Endothelial cell of umbilical vein (primary cell): ENCODE results near the gene ELMO2. TPM values are rescaled to one million over a fixed set of nuclear protein-coding genes. Genes with fewer than 3 reads are reported as not detected.
A peak's percentile ranks its signal among the peaks of the same experiment; 100 is the strongest.

Experiments used
- BruUV-seq: library from RNA; stranded (reverse); fragments of 400-500 nt; replicated peaks from 2 replicates; lab custom pipeline; 2021; lab: Mats Ljungman, UMichigan
- CTCF ChIA-PET: fragments of 300-600, 350-600 bp; sonication (Branson Sonifier 250); formaldehyde crosslinking; loops from one replicate; lab custom pipeline; 2021; ENCODE audit warnings: antibody characterized with exemption, inconsistent platforms; lab: Charles Lee
- POLR2A ChIA-PET: fragments of 300-600, 350-600 bp; sonication (Branson Sonifier 250); formaldehyde crosslinking; loops from one replicate; lab custom pipeline; 2021; ENCODE audit warnings: antibody characterized with exemption, inconsistent platforms; lab: Charles Lee
- DNase-seq: peaks from one replicate; pipeline ENCODE4 v3.0.0-alpha.2; 2011; ENCODE audit warnings: low read depth, low spot score
- FAIRE-seq: peaks from 2 replicates; lab custom pipeline; 2011; peaks lifted over from hg19 to GRCh38; lab: Jason Lieb, UNC
- H2AFZ ChIP-seq: 2 replicates; pipeline ENCODE4 v1.6.0; 2012; ENCODE audit warnings: low read depth, low read length, control low read depth, inconsistent platforms
- H3K27ac ChIP-seq: 2 replicates; pipeline ENCODE4 v1.5.1; 2011; ENCODE audit warnings: low read depth, mild to moderate bottlenecking, control low read depth, low read length, moderate library complexity; ENCODE audit not compliant: insufficient read depth
- H3K27me3 ChIP-seq, 2 experiments: 2 replicates each; pipeline versions ENCODE4 v1.6.0 to v1.6.1; 2011; ENCODE audit warnings: low read length in 2 of 2, mixed read lengths in 1 of 2; ENCODE audit not compliant: control insufficient read depth in 2 of 2, insufficient read depth in 2 of 2
- H3K36me3 ChIP-seq, 2 experiments: 2 replicates in 1 of 2; 3 replicates in 1 of 2; pipeline ENCODE4 v1.5.1; 2011; ENCODE audit warnings: low read length in 2 of 2, mild to moderate bottlenecking in 1 of 2, moderate library complexity in 1 of 2; ENCODE audit not compliant: control insufficient read depth in 2 of 2, insufficient read depth in 2 of 2; ENCODE audit errors: extremely low read depth in 1 of 2
- H3K4me1 ChIP-seq: 3 replicates; pipeline ENCODE4 v1.5.1; 2011; ENCODE audit warnings: mild to moderate bottlenecking, low read length; ENCODE audit not compliant: control insufficient read depth, insufficient read depth; ENCODE audit errors: extremely low read depth
- H3K4me2 ChIP-seq: 2 replicates; pipeline ENCODE4 v1.6.1; 2011; ENCODE audit warnings: low read length, control low read depth, mixed read lengths; ENCODE audit not compliant: insufficient read depth
- H3K4me3 ChIP-seq, 3 experiments: fragments of 200-600 bp in 1 of 3; sonication (generic), shearing (Covaris generic) in 1 of 3; replicated peaks in 1 of 3; 2 replicates each; pipeline ENCODE4 v1.5.1; 2011 to 2016; ENCODE audit warnings: control low read depth in 3 of 3, low read length in 3 of 3, mild to moderate bottlenecking in 2 of 3, inconsistent platforms in 1 of 3, low read depth in 1 of 3, moderate library complexity in 1 of 3; ENCODE audit not compliant: insufficient read depth in 1 of 3
- H3K79me2 ChIP-seq: 2 replicates; pipeline ENCODE4 v1.6.0; 2012; ENCODE audit warnings: low read length, inconsistent platforms; ENCODE audit not compliant: control insufficient read depth, insufficient read depth
- H3K9ac ChIP-seq: replicated peaks from 2 replicates; pipeline ENCODE3; 2011; ENCODE audit warnings: low read length, control low read depth; ENCODE audit not compliant: insufficient read depth; ENCODE audit errors: extremely low read depth
- H3K9me1 ChIP-seq: replicated peaks from 3 replicates; pipeline ENCODE4 v1.6.0; 2011; ENCODE audit warnings: mild to moderate bottlenecking, low read length; ENCODE audit not compliant: control insufficient read depth, insufficient read depth; ENCODE audit errors: extremely low read depth
- H3K9me3 ChIP-seq: replicated peaks from 2 replicates; pipeline ENCODE4 v1.5.1; 2012; ENCODE audit warnings: low read length, inconsistent platforms; ENCODE audit not compliant: control insufficient read depth, insufficient read depth
- H4K20me1 ChIP-seq: replicated peaks from 2 replicates; pipeline ENCODE3; 2011; ENCODE audit warnings: mild to moderate bottlenecking, low read length; ENCODE audit not compliant: control insufficient read depth, insufficient read depth; ENCODE audit errors: extremely low read depth
- CTCF ChIP-seq, 2 donors: IDR thresholded peaks; 1 replicate in 1 of 2; 2 replicates in 1 of 2; pipeline ENCODE4 v1.5.1; 2011; ENCODE audit warnings: low read length in 2 of 2, mild to moderate bottlenecking in 2 of 2, moderate library complexity in 2 of 2, control low read depth in 1 of 2, inconsistent platforms in 1 of 2, low read depth in 1 of 2; ENCODE audit not compliant: insufficient read depth in 1 of 2; ENCODE audit errors: extremely low read depth in 1 of 2
- EZH2 ChIP-seq: IDR thresholded peaks from 2 replicates; pipeline ENCODE4 v1.6.1; 2012; ENCODE audit warnings: borderline replicate concordance, low read depth, mild to moderate bottlenecking, moderate library complexity, low read length, inconsistent platforms; ENCODE audit not compliant: severe bottlenecking
- FOS ChIP-seq: IDR thresholded peaks from 2 replicates; pipeline ENCODE4 v1.6.1; 2011; ENCODE audit warnings: mild to moderate bottlenecking, low read length, moderate library complexity, borderline replicate concordance; ENCODE audit not compliant: insufficient read depth
- GATA2 ChIP-seq: IDR thresholded peaks from 2 replicates; pipeline ENCODE4 v1.7.0; 2011; ENCODE audit warnings: low read depth, mild to moderate bottlenecking, moderate library complexity, mixed read lengths, low read length; ENCODE audit not compliant: insufficient read length, insufficient read depth
- MYC ChIP-seq: IDR thresholded peaks from one replicate; pipeline ENCODE4 v1.6.1; 2011; ENCODE audit warnings: mild to moderate bottlenecking, low read depth, low read length
- POLR2AphosphoS5 ChIP-seq: IDR thresholded peaks from 2 replicates; pipeline ENCODE4 v1.6.1; 2012; ENCODE audit warnings: low read depth, mild to moderate bottlenecking, control low read depth, low read length, moderate library complexity; ENCODE audit not compliant: insufficient read depth
- dilution Hi-C: fragments of 300-500 bp; cut with MboI; formaldehyde crosslinking; loops from one replicate; pipeline ENCODE4 v1.15.0; 2019; ENCODE audit warnings: low sequenced_read_pairs; ENCODE audit not compliant: extremely low pct_ligation_motif_present
- intact Hi-C: fragments of 100-400 bp; cut with micrococcal nuclease; formaldehyde crosslinking; loops from one replicate; pipeline ENCODE4 v1.10.0; 2022
- polyA plus RNA-seq, 4 experiments: library from polyadenylated mRNA; depleted of rRNA in 3 of 4; stranded (reverse) in 3 of 4; unstranded in 1 of 4; fragments of >200 nt; gene quantifications; 2 replicates each; pipeline versions ENCODE4 v1.2.1 to v1.2.3, GENCODE V29; 2011 to 2012; ENCODE audit warnings: missing spikeins in 1 of 4
- total RNA-seq: library from RNA; stranded (reverse); gene quantifications from 2 replicates; pipeline ENCODE4 v1.2.3, GENCODE V29; 2021

The ELMO2 gene
- total and polyA plus RNA-seq, 2 donors (not counting 3 experiments of a cell fraction or from before 2014, with no cell fraction given) = 35.1 to 43.5 TPM

DNA sequence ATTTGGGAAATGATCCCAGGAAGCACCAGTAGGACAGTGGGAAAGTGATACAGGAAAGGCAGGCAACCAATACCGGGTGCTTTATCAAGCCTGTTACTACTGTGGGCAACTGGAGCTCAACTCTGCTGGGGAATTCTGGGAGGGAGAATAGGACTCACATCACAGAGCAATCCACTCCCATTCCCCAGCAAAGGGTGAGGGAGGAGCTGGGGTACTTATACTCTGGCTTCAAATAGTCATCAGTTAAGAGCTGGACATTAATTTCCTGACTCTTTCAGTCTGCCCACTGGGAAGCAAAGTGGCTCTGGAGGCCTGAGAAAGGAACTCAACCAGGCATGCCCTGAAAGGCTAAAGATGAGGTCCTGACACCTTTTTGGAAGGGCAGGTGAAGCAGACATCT lies 80.6 kb downstream of the ELMO2 start:
- no peak for DNase-seq
- no peak for FAIRE-seq
- Histone ChIP-seq H3K27ac (no peak overlapping the region), H3K4me1 (no peaks in the 10 kb centered on the region), H3K9me3 (no peaks in the 10 kb centered on the region), H3K9me1 (no peaks in the 10 kb centered on the region), H3K9ac (no peak overlapping the region), H3K79me2 (no peaks in the 10 kb centered on the region), H3K36me3 (no peaks in the 10 kb centered on the region), H2AFZ (no peak overlapping the region), H3K4me3 (no peak overlapping the region), H3K27me3 (peaks cover 0 to 8% of the 10 kb centered on the region in 2 experiments), H3K4me2 (no peak overlapping the region), H4K20me1 (no peaks in the 10 kb centered on the region)
- dilution Hi-C loops = no loop called here
- ChIA-PET CTCF (interaction anchor here (0.8 to 2.5 kb wide), 8 partner anchors 12 to 311 kb away, joined by 3 to 13 read pairs (median 8); no protein-coding TSS in a partner anchor), POLR2A (no interaction called here)
- BruUV-seq = no TSS peak
- TF ChIP-seq POLR2AphosphoS5 (no peak), GATA2 (no peak), MYC (no peak), EZH2 (no peak)
- intact Hi-C loops = loop anchor here (1.0 kb wide), 1 partner anchor 193 kb away; no protein-coding TSS in a partner anchor

DNA sequence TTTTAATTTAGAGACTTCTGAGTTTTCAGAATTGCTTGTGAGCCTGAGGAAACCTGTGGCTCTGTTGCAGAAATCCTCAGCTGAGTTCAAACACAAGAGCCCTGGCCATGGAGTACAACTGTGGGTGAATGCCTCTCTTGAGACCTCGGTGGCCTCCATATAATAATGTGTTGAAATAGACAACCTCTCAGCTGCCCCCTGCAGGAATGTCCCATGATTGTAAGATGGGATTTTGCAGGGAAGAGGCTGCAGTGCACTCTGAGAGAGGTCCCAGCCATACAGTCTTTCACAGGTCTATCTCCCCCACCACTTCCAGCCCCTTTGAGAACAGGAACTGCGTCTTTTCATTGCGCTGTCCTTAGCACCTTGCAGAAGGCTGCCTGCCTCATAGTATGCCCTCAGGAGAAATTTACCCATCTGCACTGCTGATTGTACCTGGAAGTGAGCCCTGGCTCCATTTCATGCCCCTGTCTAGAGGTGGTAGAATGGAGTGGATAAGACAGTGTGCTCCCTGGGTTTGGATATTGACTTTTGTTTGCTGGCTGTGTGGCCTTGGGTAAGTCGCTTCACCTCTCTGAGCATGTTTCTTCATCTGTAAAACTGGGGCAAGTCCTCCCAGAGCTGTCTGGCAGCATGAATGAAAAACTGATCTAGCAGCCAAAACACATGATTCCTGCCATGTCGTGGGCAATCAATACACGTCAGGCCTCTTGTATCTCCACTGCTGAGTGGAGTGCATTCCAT lies 81.3 kb downstream of the ELMO2 start:
- H3K4me1 ChIP-seq = no peaks in the 10 kb centered on the region
- CTCF ChIA-PET = interaction anchor here (0.8 to 2.5 kb wide), 9 partner anchors 12 to 311 kb away, joined by 3 to 13 read pairs (median 7); no protein-coding TSS in a partner anchor
- no peaks in the 10 kb centered on the region for H4K20me1 ChIP-seq
- peaks cover 0 to 8% of the 10 kb centered on the region in 2 experiments for H3K27me3 ChIP-seq
- dilution Hi-C loops = no loop called here
- intact Hi-C loops = loop anchor here (1.0 kb wide), 1 partner anchor 193 kb away; no protein-coding TSS in a partner anchor
- no peak overlapping the region for H3K4me3 ChIP-seq
- H2AFZ ChIP-seq = no peak overlapping the region
- peak; percentile 42 for DNase-seq
- TF ChIP-seq FOS = no peak
- peak; percentile 36 to 50 for TF ChIP-seq CTCF (IDR thresholded peaks at IDR 0.05; ENCODE audit: extremely low read depth in 1 of 2, insufficient read depth in 1 of 2, low read depth in 1 of 2, low read length in 2 of 2)
- no peak overlapping the region for H3K9ac ChIP-seq
- no peak for FAIRE-seq
- no peaks in the 10 kb centered on the region for H3K9me3 ChIP-seq
- no peaks in the 10 kb centered on the region for H3K36me3 ChIP-seq
- POLR2A ChIA-PET = interaction anchor here (0.7 kb wide), 1 partner anchor 356 kb away, joined by 4 read pairs; no protein-coding TSS in a partner anchor
- no peak overlapping the region for H3K4me2 ChIP-seq
- no peaks in the 10 kb centered on the region for H3K9me1 ChIP-seq
- BruUV-seq = no TSS peak
- H3K79me2 ChIP-seq = no peaks in the 10 kb centered on the region
- no peak overlapping the region for H3K27ac ChIP-seq
